Common myeloid progenitor, CD34-positive (primary cell): ENCODE measurements around the gene HEPHL1.
"Not testable (repeated sequence)": the region's sequence is repeated elsewhere in the genome, so short reads cannot be mapped to it uniquely, and the experiment has no call there.

Source experiments
- CTCF ChIA-PET: fragments of 350-600 bp; sonication (Branson Sonifier 250); formaldehyde crosslinking; loops from one replicate; lab custom pipeline; 2021; ENCODE audit warnings: antibody characterized with exemption; lab: Charles Lee
- POLR2A ChIA-PET: fragments of 350-600 bp; sonication (Branson Sonifier 250); formaldehyde crosslinking; loops from one replicate; lab custom pipeline; 2021; ENCODE audit warnings: antibody characterized with exemption; lab: Charles Lee
- DNase-seq, 3 donors: peaks; one replicate each; pipeline versions ENCODE4 v3.0.0 to v3.0.0-alpha.2; 2013
- H3K27ac ChIP-seq, 2 experiments: 1 replicate in 1 of 2; 2 replicates in 1 of 2; pipeline ENCODE4 v1.7.0; 2013; ENCODE audit warnings: inconsistent platforms in 2 of 2, low read length in 2 of 2, mild to moderate bottlenecking in 2 of 2, low read depth in 1 of 2, moderate library complexity in 1 of 2; ENCODE audit not compliant: severe bottlenecking in 2 of 2, insufficient read depth in 1 of 2, poor library complexity in 1 of 2
- H3K27me3 ChIP-seq, 5 experiments: replicated peaks in 2 of 5; 1 replicate in 3 of 5; 2 replicates in 2 of 5; pipeline versions ENCODE4 v1.6.1 to v1.7.0; 2013; ENCODE audit warnings: low read length in 4 of 5, mild to moderate bottlenecking in 2 of 5, moderate library complexity in 2 of 5, inconsistent platforms in 1 of 5; ENCODE audit not compliant: insufficient read depth in 5 of 5, control insufficient read depth in 4 of 5
- H3K36me3 ChIP-seq, 4 experiments: 1 replicate in 2 of 4; 2 replicates in 2 of 4; pipeline versions ENCODE4 v1.6.1 to v1.7.0; 2013; ENCODE audit warnings: low read length in 3 of 4, control low read depth in 1 of 4, mild to moderate bottlenecking in 1 of 4; ENCODE audit not compliant: control insufficient read depth in 4 of 4, insufficient read depth in 4 of 4
- H3K4me1 ChIP-seq, 4 experiments: 1 replicate in 3 of 4; 2 replicates in 1 of 4; pipeline versions ENCODE4 v1.6.1 to v1.7.1; 2013; ENCODE audit warnings: low read length in 3 of 4, mild to moderate bottlenecking in 3 of 4, control low read depth in 1 of 4, inconsistent platforms in 1 of 4, moderate library complexity in 1 of 4; ENCODE audit not compliant: control insufficient read depth in 4 of 4, insufficient read depth in 4 of 4; ENCODE audit errors: control extremely low read depth in 1 of 4
- H3K4me3 ChIP-seq, 7 experiments: 1 replicate in 4 of 7; 2 replicates in 3 of 7; pipeline versions ENCODE4 v1.5.1 to v1.7.0; 2013; ENCODE audit warnings: mild to moderate bottlenecking in 7 of 7, low read length in 6 of 7, moderate library complexity in 6 of 7, inconsistent platforms in 2 of 7, low read depth in 2 of 7, control low read depth in 1 of 7; ENCODE audit not compliant: insufficient read depth in 4 of 7, control insufficient read depth in 1 of 7; ENCODE audit errors: extremely low read depth in 1 of 7
- H3K9me3 ChIP-seq, 5 experiments: 1 replicate in 4 of 5; 2 replicates in 1 of 5; pipeline versions ENCODE4 v1.6.1 to v1.7.1; 2013; ENCODE audit warnings: low read length in 4 of 5, mild to moderate bottlenecking in 2 of 5, inconsistent platforms in 1 of 5, low read depth in 1 of 5, moderate library complexity in 1 of 5; ENCODE audit not compliant: control insufficient read depth in 4 of 5, insufficient read depth in 2 of 5; ENCODE audit errors: control extremely low read depth in 1 of 5
- WGBS: methylation state at CpG from one replicate; pipeline ENCODE4 v1.1.5; 2013; ENCODE audit not compliant: insufficient coverage; 5-methylcytosine and 5-hydroxymethylcytosine counted together

The HEPHL1 gene

GRCh38 chr11:94112206-94112953 lies 91.2 kb downstream of the HEPHL1 start:
- H3K4me3 ChIP-seq: no peak overlapping the region
- no peaks in the 10 kb centered on the region for H3K36me3 ChIP-seq
- peaks cover 0 to 2% (median 0%) of the 10 kb centered on the region in 5 experiments for H3K9me3 ChIP-seq
- no peak overlapping the region for H3K27ac ChIP-seq
- peaks cover 0 to 6% (median 0%) of the 10 kb centered on the region in 5 experiments for H3K27me3 ChIP-seq
- WGBS: no CpG with 5 or more reads among the region's 1 CpG
- ChIA-PET POLR2A (no interaction called here), CTCF (no interaction called here)
- DNase-seq: no peak
- no peaks in the 10 kb centered on the region for H3K4me1 ChIP-seq

- H3K4me3 ChIP-seq: no peak overlapping the region
- DNase-seq: no peak
- POLR2A ChIA-PET: interaction anchor here (0.6 kb wide), 1 partner anchor 26 kb away, joined by 3 read pairs; no protein-coding TSS in a partner anchor
- H3K4me1 ChIP-seq: no peaks in the 10 kb centered on the region
- no peaks in the 10 kb centered on the region for H3K27me3 ChIP-seq
- CTCF ChIA-PET: no interaction called here
- no peak overlapping the region for H3K27ac ChIP-seq
- H3K9me3 ChIP-seq: no peaks in the 10 kb centered on the region
- no peaks in the 10 kb centered on the region for H3K36me3 ChIP-seq
- no CpG with 5 or more reads among the region's 1 CpG for WGBS
These were observed 96.0 kb downstream of the HEPHL1 start for GRCh38 chr11:94117197-94117574.

GRCh38 chr11:94117871-94118270 lies 96.7 kb downstream of the HEPHL1 start:
- Histone ChIP-seq H3K36me3 (no peaks in the 10 kb centered on the region), H3K4me1 (no peaks in the 10 kb centered on the region), H3K9me3 (no peaks in the 10 kb centered on the region), H3K27me3 (no peaks in the 10 kb centered on the region), H3K4me3 (no peak overlapping the region), H3K27ac (no peak overlapping the region)
- ChIA-PET POLR2A (no interaction called here), CTCF (no interaction called here)
- DNase-seq: no peak

GRCh38 chr11:94119676-94120075 lies 98.5 kb downstream of the HEPHL1 start:
- POLR2A ChIA-PET, H3K4me1 ChIP-seq, DNase-seq, H3K36me3 ChIP-seq, H3K27me3 ChIP-seq, H3K4me3 ChIP-seq, H3K9me3 ChIP-seq, H3K27ac ChIP-seq: not testable (repeated sequence)
- CTCF ChIA-PET: interaction anchor here (1.2 kb wide), 1 partner anchor 62 kb away, joined by 3 read pairs; no protein-coding TSS in a partner anchor
- WGBS: 98% methylated on average over 6 of the region's 6 CpGs

- H3K27ac ChIP-seq, POLR2A ChIA-PET, CTCF ChIA-PET, H3K9me3 ChIP-seq, DNase-seq, H3K27me3 ChIP-seq, H3K36me3 ChIP-seq, H3K4me1 ChIP-seq, H3K4me3 ChIP-seq: not testable (repeated sequence)
- WGBS: 100% methylated on average over 1 of the region's 2 CpGs
These were observed 99.4 kb downstream of the HEPHL1 start for GRCh38 chr11:94120516-94120915.

- H3K36me3 ChIP-seq: no peaks in the 10 kb centered on the region
- no peaks in the 10 kb centered on the region for H3K9me3 ChIP-seq
- 97% methylated on average over 6 of the region's 6 CpGs for WGBS
- no peak overlapping the region for H3K27ac ChIP-seq
- CTCF ChIA-PET: no interaction called here
- no peaks in the 10 kb centered on the region for H3K27me3 ChIP-seq
- no peaks in the 10 kb centered on the region for H3K4me1 ChIP-seq
- no peak overlapping the region for H3K4me3 ChIP-seq
- no peak for DNase-seq
- POLR2A ChIA-PET: no interaction called here
These were observed 99.8 kb downstream of the HEPHL1 start for GRCh38 chr11:94120946-94121345.

- Histone ChIP-seq H3K27me3 (no peaks in the 10 kb centered on the region), H3K36me3 (no peaks in the 10 kb centered on the region), H3K4me1 (peaks cover 7 to 28% (median 23%) of the 10 kb centered on the region in 4 experiments), H3K27ac (no peak overlapping the region), H3K4me3 (no peak overlapping the region), H3K9me3 (no peaks in the 10 kb centered on the region)
- peak in 1 of 3 donors; percentile 16 for DNase-seq
- CTCF ChIA-PET: no interaction called here
- POLR2A ChIA-PET: no interaction called here
- WGBS: 95% methylated on average over 5 of the region's 8 CpGs
These were observed 104.4 kb downstream of the HEPHL1 start for GRCh38 chr11:94125407-94126115.
